ENCODE measurements around the gene GBX1. TPM values are rescaled to one million over a fixed set of nuclear protein-coding genes. Genes with fewer than 3 reads are reported as not detected.
A peak's percentile ranks its signal among the peaks of the same experiment; 100 is the strongest.

Gene GBX1
- total RNA-seq, 4 donors from 2014 or later, result not detected

GRCh38 chr7:151125470-151125845 is 42.0 kb downstream of the GBX1 start:
- Histone ChIP-seq H3K4me1 (peaks cover 15 to 32% (median 21%) of the 10 kb centered on the region in 4 donors), H3K27me3 (no peaks in the 10 kb centered on the region), H3K27ac (replicated peaks in 1 of 4) (no peak overlapping the region), H3K9me3 (no peaks in the 10 kb centered on the region), H3K4me3 (peak overlapping the region; percentile 40 to 52 (median 48)), H3K36me3 (peaks cover 36 to 82% (median 69%) of the 10 kb centered on the region in 4 donors)
- TF ChIP-seq EP300 (IDR thresholded peaks at IDR 0.05) (no peak), CTCF (IDR thresholded peaks at IDR 0.05) (peak in 1 of 3 experiments; percentile 1), POLR2AphosphoS5 (IDR thresholded peaks at IDR 0.05) (no peak), POLR2A (IDR thresholded peaks at IDR 0.05; ENCODE audit: low read depth) (no peak)
- intact Hi-C loops (cut with DNase I), result loop anchor here (2.0 to 10.0 kb wide), 3 partner anchors 43 to 177 kb away; partner anchors contain the start of gene SMARCD3
- no peak for DNase-seq (ENCODE audit: extremely low spot score)
- 51% methylated on average over 18 of the region's 22 CpGs for WGBS

- Histone ChIP-seq H3K27me3 (no peaks in the 10 kb centered on the region), H3K27ac (replicated peaks in 1 of 4) (no peak overlapping the region), H3K9me3 (no peaks in the 10 kb centered on the region), H3K4me3 (peak overlapping the region in 2 of 4 donors; percentile 45 to 52), H3K36me3 (peaks cover 36 to 82% (median 69%) of the 10 kb centered on the region in 4 donors), H3K4me1 (peaks cover 15 to 32% (median 21%) of the 10 kb centered on the region in 4 donors)
- no peak for DNase-seq (ENCODE audit: extremely low spot score)
- 82% methylated on average over 14 of the region's 14 CpGs for WGBS
- intact Hi-C loops (cut with DNase I), result loop anchor here (2.0 to 10.0 kb wide), 3 partner anchors 44 to 178 kb away; partner anchors contain the start of gene SMARCD3
- no peak for TF ChIP-seq EP300 (IDR thresholded peaks at IDR 0.05)
- no peak for TF ChIP-seq POLR2A (IDR thresholded peaks at IDR 0.05; ENCODE audit: low read depth)
- TF ChIP-seq POLR2AphosphoS5 (IDR thresholded peaks at IDR 0.05), result no peak
- TF ChIP-seq CTCF (IDR thresholded peaks at IDR 0.05), result no peak
Observed at GRCh38 chr7:151124899-151125399, 42.5 kb downstream of the GBX1 start.

GRCh38 chr7:151124481-151124880 is 43.0 kb downstream of the GBX1 start:
- no peaks in the 10 kb centered on the region for H3K27me3 ChIP-seq
- no peaks in the 10 kb centered on the region for H3K9me3 ChIP-seq
- H3K36me3 ChIP-seq, result peaks cover 36 to 82% (median 69%) of the 10 kb centered on the region in 4 donors
- intact Hi-C loops (cut with DNase I), result loop anchor here (2.0 to 10.0 kb wide), 3 partner anchors 44 to 178 kb away; partner anchors contain the start of gene SMARCD3
- 81% methylated on average over 7 of the region's 7 CpGs for WGBS
- H3K4me1 ChIP-seq, result peaks cover 15 to 32% (median 21%) of the 10 kb centered on the region in 4 donors
- H3K27ac ChIP-seq (replicated peaks in 1 of 4), result no peak overlapping the region
- no peak for DNase-seq (ENCODE audit: extremely low spot score)
- H3K4me3 ChIP-seq, result no peak overlapping the region
- TF ChIP-seq POLR2AphosphoS5 (IDR thresholded peaks at IDR 0.05) (no peak), POLR2A (IDR thresholded peaks at IDR 0.05; ENCODE audit: low read depth) (no peak), CTCF (IDR thresholded peaks at IDR 0.05) (no peak), EP300 (IDR thresholded peaks at IDR 0.05) (no peak)

- peaks cover 15 to 32% (median 21%) of the 10 kb centered on the region in 4 donors for H3K4me1 ChIP-seq
- H3K4me3 ChIP-seq, result no peak overlapping the region
- peaks cover 34 to 82% (median 69%) of the 10 kb centered on the region in 4 donors for H3K36me3 ChIP-seq
- intact Hi-C loops (cut with DNase I), result loop anchor here (2.0 to 10.0 kb wide), 3 partner anchors 45 to 179 kb away; partner anchors contain the start of gene SMARCD3
- H3K27ac ChIP-seq (replicated peaks in 1 of 4), result no peak overlapping the region
- H3K27me3 ChIP-seq, result no peaks in the 10 kb centered on the region
- TF ChIP-seq POLR2A (IDR thresholded peaks at IDR 0.05; ENCODE audit: low read depth) (no peak), POLR2AphosphoS5 (IDR thresholded peaks at IDR 0.05) (peak in 1 of 2 donors; percentile 69), CTCF (IDR thresholded peaks at IDR 0.05) (peak; percentile 92 to 100 (median 95))
- 34% methylated on average over 16 of the region's 24 CpGs for WGBS
- H3K9me3 ChIP-seq, result no peaks in the 10 kb centered on the region
- DNase-seq (ENCODE audit: extremely low spot score), result no peak
Observed at GRCh38 chr7:151123822-151124464, 43.6 kb downstream of the GBX1 start.

All from esophagus muscularis mucosa (tissue), 4 donors.